CD4-positive, alpha-beta T cell (primary cell): ENCODE measurements around the gene ALG10. TPM values are rescaled to one million over a fixed set of nuclear protein-coding genes. Genes with fewer than 3 reads are reported as not detected.
"Not testable (repeated sequence)": the region's sequence is repeated elsewhere in the genome, so short reads cannot be mapped to it uniquely, and the experiment has no call there.

Experiments
- ATAC-seq: fragments of 200-7000 bp; cut with Tn5 transposase; one replicate; pipeline ENCODE4 v1.10.0; 2022; ENCODE audit warnings: mild to moderate bottlenecking; ENCODE audit not compliant: poor library complexity
- CTCF ChIA-PET: fragments of 350-600 bp; sonication (Branson Sonifier 250); formaldehyde crosslinking; loops from one replicate; lab custom pipeline; 2021; ENCODE audit warnings: antibody characterized with exemption, inconsistent platforms; lab: Charles Lee
- POLR2A ChIA-PET: fragments of 350-600 bp; sonication (Branson Sonifier 250); formaldehyde crosslinking; loops from one replicate; lab custom pipeline; 2021; ENCODE audit warnings: antibody characterized with exemption, inconsistent platforms; lab: Charles Lee
- DNase-seq, 14 experiments: peaks; one replicate each; pipeline ENCODE4 v3.0.0-alpha.2; 2013 to 2020; ENCODE audit warnings: mixed read lengths in 2 of 14
- H3K27ac ChIP-seq, 2 donors: one replicate each; pipeline versions ENCODE4 v1.5.1 to v1.7.0; 2013; ENCODE audit warnings: low read length in 2 of 2, low read depth in 1 of 2, mild to moderate bottlenecking in 1 of 2
- H3K27me3 ChIP-seq, 2 experiments: 1 replicate in 1 of 2; 2 replicates in 1 of 2; pipeline versions ENCODE4 v1.6.1 to v1.7.0; 2013; ENCODE audit warnings: low read length in 2 of 2, control low read depth in 1 of 2, mild to moderate bottlenecking in 1 of 2, moderate library complexity in 1 of 2; ENCODE audit not compliant: insufficient read depth in 2 of 2, control insufficient read depth in 1 of 2
- H3K36me3 ChIP-seq: one replicate; pipeline ENCODE4 v1.6.1; 2013; ENCODE audit warnings: low read length, control low read depth; ENCODE audit not compliant: insufficient read depth
- H3K4me1 ChIP-seq: one replicate; pipeline ENCODE4 v1.6.1; 2013; ENCODE audit warnings: low read length, control low read depth; ENCODE audit not compliant: insufficient read depth
- H3K4me3 ChIP-seq: one replicate; pipeline ENCODE4 v1.5.1; 2013; ENCODE audit warnings: mild to moderate bottlenecking, low read length, moderate library complexity
- H3K9me3 ChIP-seq, 2 experiments: 1 replicate in 1 of 2; 2 replicates in 1 of 2; pipeline versions ENCODE4 v1.6.1 to v1.7.0; 2013; ENCODE audit warnings: low read length in 2 of 2, mild to moderate bottlenecking in 2 of 2, control low read depth in 1 of 2, moderate library complexity in 1 of 2; ENCODE audit not compliant: control insufficient read depth in 1 of 2, insufficient read depth in 1 of 2
- H3K27ac Mint-ChIP-seq: one replicate; pipeline ENCODE4 v1.8.0; 2020; ENCODE audit warnings: mixed read lengths
- H3K27me3 Mint-ChIP-seq: one replicate; pipeline ENCODE4 v1.8.0; 2021; ENCODE audit warnings: mixed read lengths
- H3K36me3 Mint-ChIP-seq: one replicate; pipeline ENCODE4 v1.8.0; 2021; ENCODE audit warnings: low read depth, mixed read lengths
- H3K4me1 Mint-ChIP-seq: one replicate; pipeline ENCODE4 v1.8.0; 2021; ENCODE audit warnings: low read depth, mixed read lengths
- H3K4me3 Mint-ChIP-seq: one replicate; pipeline ENCODE4 v1.8.0; 2020; ENCODE audit warnings: mild to moderate bottlenecking, mixed read lengths
- H3K9me3 Mint-ChIP-seq: one replicate; pipeline ENCODE4 v1.8.0; 2020; ENCODE audit warnings: mixed read lengths
- CTCF ChIP-seq: fragments of 200-600 bp; IDR thresholded peaks from one replicate; pipeline ENCODE4 v1.8.0; 2022; ENCODE audit warnings: antibody characterized with exemption, mild to moderate bottlenecking
- intact Hi-C, 2 experiments: fragments of 100-400 bp; cut with DNase I in 1 of 2; cut with micrococcal nuclease in 1 of 2; formaldehyde crosslinking; loops; one replicate each; pipeline versions ENCODE4 v1.15.1 to v1.9.0; 2023 to 2025; cut with DNase I, micrococcal nuclease
- total RNA-seq, 174 experiments: library from RNA in 2 of 174; stranded (reverse) in 2 of 174; gene quantifications; one replicate each; pipeline ENCODE4 v1.2.3 and lab custom pipeline; 2021 to 2026

ALG10 gene
- total RNA-seq, 2 experiments from 2014 or later = 9.0 to 10.7 TPM

GRCh38 chr12:34033628-34034296 is 11.5 kb downstream of the ALG10 start:
- intact Hi-C loops = loop anchor here in 1 of 2 experiments (5.0 kb wide), 1 partner anchor 184 kb away; no protein-coding TSS in a partner anchor
- peak; percentile 39 for ATAC-seq

GRCh38 chr12:34038357-34038756 is 16.1 kb downstream of the ALG10 start:
- CTCF ChIA-PET, DNase-seq, H3K4me1 ChIP-seq, H3K27ac ChIP-seq, H3K36me3 ChIP-seq, H3K9me3 ChIP-seq, H3K27me3 Mint-ChIP-seq, ATAC-seq, H3K4me1 Mint-ChIP-seq, H3K9me3 Mint-ChIP-seq, H3K27me3 ChIP-seq, H3K27ac Mint-ChIP-seq, POLR2A ChIA-PET, H3K36me3 Mint-ChIP-seq, H3K4me3 Mint-ChIP-seq, H3K4me3 ChIP-seq: not testable (repeated sequence)
- intact Hi-C loops = loop anchor here in 1 of 2 experiments (5.0 kb wide), 1 partner anchor 179 kb away; no protein-coding TSS in a partner anchor

More at GRCh38 chr12:34033628-34034296, 11.5 kb downstream of the ALG10 start:
- Mint-ChIP-seq H3K36me3 (no peaks in the 10 kb centered on the region), H3K4me3 (no peak overlapping the region), H3K27me3 (no peaks in the 10 kb centered on the region), H3K9me3 (no peaks in the 10 kb centered on the region), H3K4me1 (no peaks in the 10 kb centered on the region), H3K27ac (no peak overlapping the region)
- Histone ChIP-seq H3K4me1 (no peaks in the 10 kb centered on the region), H3K9me3 (no peaks in the 10 kb centered on the region), H3K27me3 (no peaks in the 10 kb centered on the region), H3K36me3 (no peaks in the 10 kb centered on the region), H3K4me3 (no peak overlapping the region), H3K27ac (no peak overlapping the region)
- TF ChIP-seq CTCF = peak; percentile 81
- POLR2A ChIA-PET = interaction anchor here (1.0 kb wide), 2 partner anchors 12 to 1278 kb away, joined by 3 to 4 read pairs; partner anchors contain the start of genes ALG10 and YARS2
- peak in 3 of 14 experiments; percentile 49 to 60 (median 60) for DNase-seq
- CTCF ChIA-PET = interaction anchor here (1.2 kb wide), 1 partner anchor 12 kb away, joined by 3 read pairs; the partner anchor contains the start of gene ALG10

GRCh38 chr12:34046570-34046969 is 24.3 kb downstream of the ALG10 start:
- no peak for TF ChIP-seq CTCF
- H3K27ac Mint-ChIP-seq = no peak overlapping the region
- H3K27me3 Mint-ChIP-seq = no peaks in the 10 kb centered on the region
- no peaks in the 10 kb centered on the region for H3K4me1 Mint-ChIP-seq
- Histone ChIP-seq H3K4me3 (no peak overlapping the region), H3K27me3 (peaks cover 0 to 2% of the 10 kb centered on the region in 2 experiments), H3K9me3 (peaks cover 0 to 7% of the 10 kb centered on the region in 2 experiments), H3K4me1 (no peaks in the 10 kb centered on the region), H3K36me3 (no peaks in the 10 kb centered on the region), H3K27ac (no peak overlapping the region)
- no peak for ATAC-seq
- intact Hi-C loops = no loop called here
- no peaks in the 10 kb centered on the region for H3K9me3 Mint-ChIP-seq
- ChIA-PET CTCF (interaction anchor here (0.6 kb wide), 1 partner anchor 1748 kb away, joined by 4 read pairs; no protein-coding TSS in a partner anchor), POLR2A (no interaction called here)
- H3K4me3 Mint-ChIP-seq = no peak overlapping the region
- H3K36me3 Mint-ChIP-seq = no peaks in the 10 kb centered on the region
- DNase-seq = no peak

GRCh38 chr12:34047855-34048254 is 25.6 kb downstream of the ALG10 start:
- H3K9me3 Mint-ChIP-seq, ATAC-seq, H3K4me1 ChIP-seq, intact Hi-C loops, H3K27me3 Mint-ChIP-seq, H3K27ac ChIP-seq, H3K4me3 Mint-ChIP-seq, H3K9me3 ChIP-seq, POLR2A ChIA-PET, H3K36me3 Mint-ChIP-seq, H3K27ac Mint-ChIP-seq, H3K36me3 ChIP-seq, CTCF ChIA-PET, H3K4me1 Mint-ChIP-seq, H3K27me3 ChIP-seq, DNase-seq, H3K4me3 ChIP-seq: not testable (repeated sequence)
